BJ (cell line): ENCODE results near the gene UBAC2. TPM values are rescaled to one million over a fixed set of nuclear protein-coding genes. Genes with fewer than 3 reads are reported as not detected.

Experiments used
- CTCF ChIA-PET: fragments of 350-600 bp; formaldehyde crosslinking; extraction: SDS; loops from one replicate; lab custom pipeline; 2021; ENCODE audit warnings: antibody characterized with exemption, inconsistent platforms; lab: Yijun Ruan, JAX
- POLR2A ChIA-PET: fragments of 300-600 bp; sonication (Branson Sonifier 250); formaldehyde crosslinking; extraction: SDS; loops from one replicate; lab custom pipeline; 2021; ENCODE audit warnings: antibody characterized with exemption; lab: Charles Lee
- DNase-seq: peaks from one replicate; pipeline ENCODE4 v3.0.0-alpha.2; 2011; ENCODE audit warnings: low read depth
- H3K27me3 ChIP-seq: 2 replicates; pipeline ENCODE4 v1.6.0; 2011; ENCODE audit warnings: low read length; ENCODE audit not compliant: control insufficient read depth, insufficient read depth
- H3K36me3 ChIP-seq: 2 replicates; pipeline ENCODE4 v1.5.1; 2011; ENCODE audit warnings: low read length; ENCODE audit not compliant: control insufficient read depth, insufficient read depth
- H3K4me3 ChIP-seq: 2 replicates; pipeline ENCODE4 v1.5.1; 2011; ENCODE audit warnings: low read depth, mild to moderate bottlenecking, control low read depth, low read length
- polyA plus RNA-seq: library from polyadenylated mRNA; depleted of rRNA; stranded (reverse); fragments of >200 nt; gene quantifications from 2 replicates; pipeline ENCODE4 v1.2.3, GENCODE V29; 2011
- TF ChIP-seq, protein P1 (sequence below): IDR thresholded peaks from 2 replicates; pipeline ENCODE4 v1.5.1; 2011; ENCODE audit warnings: low read depth, mild to moderate bottlenecking, control low read depth, inconsistent platforms, low read length, moderate library complexity; ENCODE audit not compliant: insufficient read depth

UBAC2 gene
- polyA plus RNA-seq, 1 experiment, result 84.7 TPM

DNA sequence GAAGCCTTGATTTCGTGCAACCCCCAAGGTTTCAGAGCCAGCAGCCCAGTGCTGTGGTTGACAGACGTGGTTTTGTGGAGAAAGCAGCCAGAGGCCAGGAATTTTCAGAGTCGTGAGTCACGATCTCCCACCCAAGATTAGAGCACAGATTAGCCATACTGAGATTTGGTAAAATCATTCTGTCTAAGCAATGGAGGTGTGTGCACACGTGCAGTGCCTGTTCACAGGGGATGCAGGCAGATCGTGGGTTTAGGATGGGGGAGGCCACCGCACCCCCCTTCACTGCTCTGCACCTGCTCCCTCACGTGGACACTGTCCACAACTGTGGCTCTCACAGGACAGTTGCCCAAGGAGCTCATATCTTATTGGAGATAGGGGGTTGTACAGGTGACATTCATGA lies 153.2 kb downstream of the UBAC2 start:
- ChIA-PET POLR2A (no interaction called here), CTCF (no interaction called here)
- TF ChIP-seq, protein P1, sequence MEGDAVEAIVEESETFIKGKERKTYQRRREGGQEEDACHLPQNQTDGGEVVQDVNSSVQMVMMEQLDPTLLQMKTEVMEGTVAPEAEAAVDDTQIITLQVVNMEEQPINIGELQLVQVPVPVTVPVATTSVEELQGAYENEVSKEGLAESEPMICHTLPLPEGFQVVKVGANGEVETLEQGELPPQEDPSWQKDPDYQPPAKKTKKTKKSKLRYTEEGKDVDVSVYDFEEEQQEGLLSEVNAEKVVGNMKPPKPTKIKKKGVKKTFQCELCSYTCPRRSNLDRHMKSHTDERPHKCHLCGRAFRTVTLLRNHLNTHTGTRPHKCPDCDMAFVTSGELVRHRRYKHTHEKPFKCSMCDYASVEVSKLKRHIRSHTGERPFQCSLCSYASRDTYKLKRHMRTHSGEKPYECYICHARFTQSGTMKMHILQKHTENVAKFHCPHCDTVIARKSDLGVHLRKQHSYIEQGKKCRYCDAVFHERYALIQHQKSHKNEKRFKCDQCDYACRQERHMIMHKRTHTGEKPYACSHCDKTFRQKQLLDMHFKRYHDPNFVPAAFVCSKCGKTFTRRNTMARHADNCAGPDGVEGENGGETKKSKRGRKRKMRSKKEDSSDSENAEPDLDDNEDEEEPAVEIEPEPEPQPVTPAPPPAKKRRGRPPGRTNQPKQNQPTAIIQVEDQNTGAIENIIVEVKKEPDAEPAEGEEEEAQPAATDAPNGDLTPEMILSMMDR, result no peak
- no peaks in the 10 kb centered on the region for H3K27me3 ChIP-seq
- peaks cover 4% of the 10 kb centered on the region; the same call in 1 of the 2 replicates for H3K36me3 ChIP-seq
- DNase-seq, result no peak
- H3K4me3 ChIP-seq, result no peak overlapping the region

DNA sequence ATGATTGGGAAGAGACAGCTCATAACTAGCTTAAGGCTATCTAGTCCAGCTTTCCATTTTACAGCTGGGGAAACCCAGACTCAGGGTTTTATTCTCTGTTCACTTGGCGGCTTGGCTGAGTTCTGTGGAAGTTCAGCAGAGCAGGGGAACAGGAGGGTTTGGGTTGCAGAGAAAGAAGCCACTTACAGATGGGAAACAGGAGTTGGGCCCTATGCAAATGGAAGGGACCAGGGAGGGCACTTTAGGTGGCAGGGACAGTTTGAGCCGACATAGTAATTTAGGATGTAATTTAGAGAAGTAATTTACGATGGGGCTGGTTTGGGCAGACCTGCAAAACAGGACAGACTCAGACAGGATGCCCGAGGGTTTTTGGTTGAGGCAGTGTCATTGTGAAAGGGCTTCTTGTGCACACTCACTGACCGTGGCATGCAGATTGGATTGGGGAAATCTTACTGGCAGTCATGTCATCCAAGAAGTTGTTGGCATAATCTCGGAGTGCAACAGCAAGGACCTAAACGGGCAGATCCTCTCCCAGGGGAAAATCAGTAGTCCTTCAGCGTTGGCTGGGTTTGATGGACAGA lies 153.8 kb downstream of the UBAC2 start:
- Histone ChIP-seq H3K4me3 (no peak overlapping the region), H3K36me3 (peaks cover 2% of the 10 kb centered on the region; the same call in 1 of the 2 replicates), H3K27me3 (no peaks in the 10 kb centered on the region)
- TF ChIP-seq, protein P1, result no peak
- DNase-seq, result no peak
- ChIA-PET CTCF (no interaction called here), POLR2A (no interaction called here)

DNA sequence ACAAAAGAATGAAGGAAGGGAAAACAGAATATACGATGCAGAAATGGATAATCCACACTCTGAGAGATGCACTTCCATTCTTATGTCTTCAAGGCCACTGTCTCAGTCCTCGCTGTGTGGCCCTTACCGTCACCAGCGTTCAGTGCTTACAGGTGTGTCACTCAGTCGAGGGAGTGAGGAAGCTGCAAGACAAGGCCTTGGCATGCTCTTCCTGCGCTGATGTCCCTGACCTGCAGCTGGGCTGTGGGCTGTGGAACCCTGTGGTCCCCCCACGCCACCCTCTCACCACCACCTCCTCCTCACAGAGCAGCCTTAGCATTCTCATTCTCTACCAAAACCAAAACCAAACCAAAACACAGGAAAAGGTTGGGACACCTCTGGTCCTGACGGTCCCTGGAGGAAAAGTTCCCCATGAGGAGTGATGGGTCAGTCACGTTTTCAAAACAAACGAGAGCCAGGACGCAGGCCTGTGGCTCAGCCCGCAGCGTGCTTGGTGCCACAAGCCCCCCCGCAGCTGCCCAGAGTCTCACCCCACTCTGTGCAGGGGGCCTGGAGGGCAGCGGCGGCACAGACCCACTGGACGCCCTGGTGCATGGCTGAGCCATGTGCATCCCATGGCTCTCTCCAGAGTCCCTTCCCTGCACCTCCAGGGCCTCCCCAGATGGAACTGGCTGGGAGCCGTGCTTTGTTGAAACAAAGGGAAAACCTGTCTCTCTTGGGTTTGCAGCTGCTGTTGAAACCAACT lies 154.8 kb downstream of the UBAC2 start:
- no peaks in the 10 kb centered on the region for H3K27me3 ChIP-seq
- peaks cover 4% of the 10 kb centered on the region for H3K36me3 ChIP-seq
- CTCF ChIA-PET, result no interaction called here
- DNase-seq, result no peak
- TF ChIP-seq, protein P1, result no peak
- H3K4me3 ChIP-seq, result no peak overlapping the region
- POLR2A ChIA-PET, result no interaction called here

DNA sequence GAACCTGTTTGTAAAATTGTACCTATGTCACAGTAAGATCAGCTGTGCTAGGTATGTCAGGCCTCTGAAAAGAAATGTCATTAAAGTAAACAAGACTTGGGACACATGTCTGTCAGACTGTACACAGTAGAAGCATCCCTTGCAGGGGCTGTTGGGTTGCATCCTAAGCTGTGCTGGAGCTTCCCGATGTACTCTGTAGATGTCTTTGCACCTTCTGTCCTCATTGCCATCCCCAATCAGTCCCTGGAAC lies 155.3 kb downstream of the UBAC2 start:
- DNase-seq, result no peak
- TF ChIP-seq, protein P1, result no peak
- POLR2A ChIA-PET, result no interaction called here
- H3K4me3 ChIP-seq, result no peak overlapping the region
- peaks cover 5% of the 10 kb centered on the region for H3K36me3 ChIP-seq
- H3K27me3 ChIP-seq, result no peaks in the 10 kb centered on the region
- CTCF ChIA-PET, result no interaction called here

DNA sequence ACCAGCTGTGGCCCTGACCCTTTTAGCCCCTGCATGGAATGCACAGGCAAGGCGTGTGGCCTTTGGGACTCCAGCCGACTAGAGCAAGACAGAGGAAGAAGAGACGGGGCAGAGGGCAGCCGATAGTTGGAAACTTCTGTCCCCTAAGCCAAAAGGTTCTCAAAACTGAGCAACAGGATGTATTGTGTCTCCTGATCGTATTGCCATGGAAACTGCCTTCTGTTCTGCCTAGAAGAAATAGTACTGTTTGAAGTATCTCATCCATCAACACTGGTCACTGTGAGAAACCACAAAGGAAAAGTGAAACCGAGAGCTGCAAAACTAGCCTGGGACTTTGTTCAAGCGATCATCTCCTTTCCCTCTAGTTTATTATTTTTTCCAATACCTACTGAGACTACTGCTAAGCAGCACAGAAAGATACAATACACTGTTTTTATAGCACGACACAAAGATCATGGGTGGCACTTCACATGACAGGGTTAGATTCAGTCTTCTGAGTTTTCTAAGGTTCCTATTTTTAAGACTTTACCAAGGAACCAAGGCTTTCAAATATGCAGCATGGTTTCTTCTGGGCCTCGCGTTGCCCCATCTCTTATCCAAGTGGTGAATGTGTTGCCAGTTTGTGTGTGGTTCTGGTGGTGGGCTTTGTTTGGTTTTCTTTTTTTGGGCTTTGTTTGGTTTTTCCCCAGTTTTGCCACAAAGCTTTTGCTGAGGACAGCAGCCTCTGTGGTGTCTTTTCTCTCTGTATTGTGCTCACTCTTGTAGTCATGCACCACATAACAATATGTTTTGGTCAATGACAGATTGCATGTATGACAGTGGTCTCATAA lies 155.8 kb downstream of the UBAC2 start:
- H3K36me3 ChIP-seq, result peaks cover 5% of the 10 kb centered on the region
- no peaks in the 10 kb centered on the region for H3K27me3 ChIP-seq
- no peak overlapping the region for H3K4me3 ChIP-seq
- ChIA-PET POLR2A (no interaction called here), CTCF (interaction anchor here (0.6 kb wide), 1 partner anchor 879 kb away, joined by 3 read pairs; no protein-coding TSS in a partner anchor)
- TF ChIP-seq, protein P1, result no peak
- no peak for DNase-seq
